ENCODE results near the gene NYAP1. TPM values are rescaled to one million over a fixed set of nuclear protein-coding genes. Genes with fewer than 3 reads are reported as not detected.

NYAP1 gene
- total and polyA plus RNA-seq, 2 of the 8 experiments (the other 6 are each of a cell fraction or from before 2014, with no cell fraction given), result 1.9 to 4.6 TPM

- no peak overlapping the region for H2AK5ac ChIP-seq (ENCODE audit: low read depth, low read length)
- no peak for DNase-seq (ENCODE audit: low read depth in 1 of 2, low spot score in 2 of 2)
- H3K4me3 ChIP-seq (ENCODE audit: extremely low read depth in 1 of 4, insufficient read depth in 2 of 4, low read depth in 3 of 4, low read length in 4 of 4), result no peak overlapping the region
- no peak overlapping the region for H3K56ac ChIP-seq (replicated peaks; ENCODE audit: insufficient read length, low read depth, low read length)
- H3K23me2 ChIP-seq (ENCODE audit: low read depth, low read length), result no peaks in the 10 kb centered on the region
- H2BK12ac ChIP-seq (ENCODE audit: low read depth, low read length), result no peak overlapping the region
- H4K8ac ChIP-seq (ENCODE audit: extremely low read depth, insufficient read depth, low read length), result no peak overlapping the region
- CTCF ChIA-PET (ENCODE audit: partially characterized antibody), result interaction anchor here (1.1 to 1.2 kb wide), 2 partner anchors 21 to 47 kb away, joined by 5 read pairs; no protein-coding TSS in a partner anchor
- H3K18ac ChIP-seq (ENCODE audit: extremely low read depth, low read length), result no peak overlapping the region
- H3K9ac ChIP-seq (replicated peaks in 1 of 4; ENCODE audit: extremely low read depth in 1 of 4, low read depth in 3 of 4, low read length in 3 of 4), result no peak overlapping the region
- no peak overlapping the region for H2BK20ac ChIP-seq (ENCODE audit: low read length)
- no peak overlapping the region for H3K14ac ChIP-seq (ENCODE audit: insufficient read length)
- no peak overlapping the region for H2BK15ac ChIP-seq (ENCODE audit: low read length)
- no peaks in the 10 kb centered on the region for H3K9me3 ChIP-seq (ENCODE audit: insufficient read depth in 2 of 2, low read depth in 1 of 2, low read length in 1 of 2)
- H4K5ac ChIP-seq (ENCODE audit: insufficient read length, low read depth, low read length), result no peak overlapping the region
- H4K91ac ChIP-seq (replicated peaks; ENCODE audit: insufficient read length, low read length), result no peak overlapping the region
- POLR2A ChIA-PET (ENCODE audit: partially characterized antibody), result no interaction called here
- no peaks in the 10 kb centered on the region for H3K79me2 ChIP-seq (ENCODE audit: control insufficient read depth in 1 of 2, insufficient read depth in 2 of 2, low read length in 2 of 2)
- no peak overlapping the region for H2AFZ ChIP-seq (ENCODE audit: low read length)
- no peak for FAIRE-seq
- no peak overlapping the region for H3K27ac ChIP-seq (ENCODE audit: low read depth, low read length)
- H3K36me3 ChIP-seq (ENCODE audit: control insufficient read depth in 2 of 4, insufficient read depth in 4 of 4, low read length in 3 of 4), result no peaks in the 10 kb centered on the region
- H3K4me1 ChIP-seq (replicated peaks in 1 of 4; ENCODE audit: control insufficient read depth in 3 of 4, insufficient read depth in 4 of 4, low read length in 3 of 4), result no peaks in the 10 kb centered on the region
- H3K23ac ChIP-seq (ENCODE audit: insufficient read length), result no peak overlapping the region
- H3K4me2 ChIP-seq (ENCODE audit: insufficient read depth in 1 of 2, low read depth in 2 of 2, low read length in 2 of 2), result no peak overlapping the region
- no peaks in the 10 kb centered on the region for H4K20me1 ChIP-seq (replicated peaks in 1 of 2; ENCODE audit: control insufficient read depth in 1 of 2, insufficient read depth in 2 of 2, low read length in 2 of 2)
- H2BK5ac ChIP-seq (ENCODE audit: low read depth, low read length), result no peak overlapping the region
- H3K27me3 ChIP-seq (replicated peaks in 1 of 4; ENCODE audit: control insufficient read depth in 3 of 4, extremely low read depth in 1 of 4, insufficient read depth in 3 of 4, low read length in 3 of 4), result no peaks in the 10 kb centered on the region; a peak in 1 of 7 replicates
- no peaks in the 10 kb centered on the region for H3K79me1 ChIP-seq (ENCODE audit: low read depth, low read length)
- H2BK120ac ChIP-seq (replicated peaks; ENCODE audit: low read depth, low read length), result no peak overlapping the region
- WGBS, 2 experiments (ENCODE audit: extremely low coverage in 1 of 2, insufficient coverage in 1 of 2, insufficient read length in 1 of 2, insufficient replicate concordance in 2 of 2, low coverage in 1 of 2, low lambda C conversion rate in 2 of 2, missing lambda C conversion rate in 1 of 2), result 89 to 100% methylated on average over 1 to 9 of the region's 9 CpGs
- no peak overlapping the region for H3K4ac ChIP-seq (replicated peaks; ENCODE audit: insufficient read length, low read depth, low read length)
- TF ChIP-seq CHD2 (IDR thresholded peaks at IDR 0.05; ENCODE audit: low read length) (no peak), ZNF274 (IDR thresholded peaks at IDR 0.05; ENCODE audit: borderline replicate concordance, extremely low read depth, low read length) (no peak), CREB1 (IDR thresholded peaks at IDR 0.05) (no peak)
Observed at GRCh38 chr7:100513212-100513810, 29.6 kb downstream of the NYAP1 start.

Data from H1 (cell line).